ENCODE data around the gene RANBP17.

Gene RANBP17

GRCh38 chr5:171335616-171336015 lies 473.8 kb downstream of the RANBP17 start:
- TF ChIP-seq ZFP30 (CRISPR knock-in tag; IDR thresholded peaks at IDR 0.05), result no peak
- no peak for TF ChIP-seq PPARA (CRISPR knock-in tag; IDR thresholded peaks at IDR 0.05; ENCODE audit: borderline replicate concordance)
- no peak for TF ChIP-seq ZFP3 (CRISPR knock-in tag; IDR thresholded peaks at IDR 0.05)
- TF ChIP-seq TCF4 (CRISPR knock-in tag; IDR thresholded peaks at IDR 0.05; ENCODE audit: borderline replicate concordance), result no peak
- TF ChIP-seq ZNF565 (CRISPR knock-in tag; conservative IDR thresholded peaks at IDR 0.05; ENCODE audit: low read depth), result no peak
- TF ChIP-seq CREB5 (CRISPR knock-in tag; IDR thresholded peaks at IDR 0.05; ENCODE audit: low read depth), result no peak
- TF ChIP-seq OSR1 (CRISPR knock-in tag; IDR thresholded peaks at IDR 0.05), result no peak
- TF ChIP-seq ESRRG (CRISPR knock-in tag; IDR thresholded peaks at IDR 0.05), result no peak
- TF ChIP-seq CSDC2 (CRISPR knock-in tag; IDR thresholded peaks at IDR 0.05), result no peak
- no peak for TF ChIP-seq ZNF8 (CRISPR knock-in tag; IDR thresholded peaks at IDR 0.05)
- no peak for TF ChIP-seq TSHZ2 (CRISPR knock-in tag; IDR thresholded peaks at IDR 0.05)
- TF ChIP-seq RARB (CRISPR knock-in tag; IDR thresholded peaks at IDR 0.05), result no peak
- TF ChIP-seq TOX (CRISPR knock-in tag; IDR thresholded peaks at IDR 0.05; ENCODE audit: borderline replicate concordance), result no peak
- TF ChIP-seq, protein P1, sequence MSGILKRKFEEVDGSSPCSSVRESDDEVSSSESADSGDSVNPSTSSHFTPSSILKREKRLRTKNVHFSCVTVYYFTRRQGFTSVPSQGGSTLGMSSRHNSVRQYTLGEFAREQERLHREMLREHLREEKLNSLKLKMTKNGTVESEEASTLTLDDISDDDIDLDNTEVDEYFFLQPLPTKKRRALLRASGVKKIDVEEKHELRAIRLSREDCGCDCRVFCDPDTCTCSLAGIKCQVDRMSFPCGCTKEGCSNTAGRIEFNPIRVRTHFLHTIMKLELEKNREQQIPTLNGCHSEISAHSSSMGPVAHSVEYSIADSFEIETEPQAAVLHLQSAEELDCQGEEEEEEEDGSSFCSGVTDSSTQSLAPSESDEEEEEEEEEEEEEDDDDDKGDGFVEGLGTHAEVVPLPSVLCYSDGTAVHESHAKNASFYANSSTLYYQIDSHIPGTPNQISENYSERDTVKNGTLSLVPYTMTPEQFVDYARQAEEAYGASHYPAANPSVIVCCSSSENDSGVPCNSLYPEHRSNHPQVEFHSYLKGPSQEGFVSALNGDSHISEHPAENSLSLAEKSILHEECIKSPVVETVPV (CRISPR knock-in tag; IDR thresholded peaks at IDR 0.05), result no peak
- no peak for TF ChIP-seq ISL1 (CRISPR knock-in tag; IDR thresholded peaks at IDR 0.05)
- no peak for TF ChIP-seq BACH2 (CRISPR knock-in tag; IDR thresholded peaks at IDR 0.05; ENCODE audit: borderline replicate concordance)
- no peak for TF ChIP-seq ZNF70 (CRISPR knock-in tag; IDR thresholded peaks at IDR 0.05)
- ATAC-seq, result no peak

GRCh38 chr5:171336521-171337209 lies 474.8 kb downstream of the RANBP17 start:
- no peak for ATAC-seq
- TF ChIP-seq ZNF565 (CRISPR knock-in tag; conservative IDR thresholded peaks at IDR 0.05; ENCODE audit: low read depth), result no peak
- TF ChIP-seq OSR1 (CRISPR knock-in tag; IDR thresholded peaks at IDR 0.05), result no peak
- TF ChIP-seq ESRRG (CRISPR knock-in tag; IDR thresholded peaks at IDR 0.05), result no peak
- no peak for TF ChIP-seq TCF4 (CRISPR knock-in tag; IDR thresholded peaks at IDR 0.05; ENCODE audit: borderline replicate concordance)
- no peak for TF ChIP-seq PPARA (CRISPR knock-in tag; IDR thresholded peaks at IDR 0.05; ENCODE audit: borderline replicate concordance)
- no peak for TF ChIP-seq PATZ1 (CRISPR knock-in tag; IDR thresholded peaks at IDR 0.05; ENCODE audit: borderline replicate concordance)
- no peak for TF ChIP-seq CSDC2 (CRISPR knock-in tag; IDR thresholded peaks at IDR 0.05)
- TF ChIP-seq BACH2 (CRISPR knock-in tag; IDR thresholded peaks at IDR 0.05; ENCODE audit: borderline replicate concordance), result no peak
- TF ChIP-seq RARB (CRISPR knock-in tag; IDR thresholded peaks at IDR 0.05), result no peak
- no peak for TF ChIP-seq SNAI2 (CRISPR knock-in tag; IDR thresholded peaks at IDR 0.05)
- TF ChIP-seq ARNTL (CRISPR knock-in tag; IDR thresholded peaks at IDR 0.05; ENCODE audit: borderline replicate concordance, low read depth), result no peak
- TF ChIP-seq ZFP3 (CRISPR knock-in tag; IDR thresholded peaks at IDR 0.05), result no peak
- TF ChIP-seq ZC3H10 (CRISPR knock-in tag; IDR thresholded peaks at IDR 0.05), result no peak
- no peak for TF ChIP-seq ZFP30 (CRISPR knock-in tag; IDR thresholded peaks at IDR 0.05)
- TF ChIP-seq, protein P1 (CRISPR knock-in tag; IDR thresholded peaks at IDR 0.05), result no peak
- TF ChIP-seq ZNF8 (CRISPR knock-in tag; IDR thresholded peaks at IDR 0.05), result no peak
- TF ChIP-seq ISL1 (CRISPR knock-in tag; IDR thresholded peaks at IDR 0.05), result no peak

Measured in SK-N-SH treated with all-trans-retinoic acid at 6 μM for 48 hours (cell line).